IMR-90 (cell line): Measurements from ENCODE around the gene UNC5B.

Source experiments
- CTCF ChIP-seq: conservative IDR thresholded peaks from 2 replicates; pipeline ENCODE4 v1.5.1; 2012; ENCODE audit warnings: mild to moderate bottlenecking, low read depth, low read length, improper control_type of control experiment
- MAFK ChIP-seq: IDR thresholded peaks from 2 replicates; pipeline ENCODE4 v1.6.1; 2012; ENCODE audit warnings: low read depth, low read length, improper control_type of control experiment
- TF ChIP-seq, protein P1 (sequence below): fragments of 150-350 bp; IDR thresholded peaks from 2 replicates; pipeline ENCODE4 v1.6.1; 2016; ENCODE audit warnings: low read depth, mild to moderate bottlenecking, low read length, moderate library complexity, borderline replicate concordance

DNA sequence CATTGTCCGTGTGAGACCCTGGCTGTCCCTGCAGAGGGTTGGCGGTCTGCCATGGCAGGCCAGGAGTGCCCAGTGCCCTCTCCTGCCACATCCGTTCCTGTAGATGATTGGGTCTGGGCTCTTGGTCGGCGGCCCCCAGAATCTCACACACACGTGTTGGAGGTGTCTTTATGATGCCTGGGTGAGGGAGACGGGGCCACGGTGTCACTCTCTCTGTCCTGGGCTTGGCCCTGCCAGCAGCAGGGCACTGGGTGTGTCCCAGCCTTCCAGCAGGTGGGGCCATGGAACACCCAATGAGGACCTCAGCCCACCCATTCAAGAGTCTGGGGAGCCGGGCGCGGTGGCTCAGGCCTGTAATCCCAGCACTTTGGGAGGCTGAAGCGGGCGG is 30.2 kb downstream of the UNC5B start:
- TF ChIP-seq, protein P1, sequence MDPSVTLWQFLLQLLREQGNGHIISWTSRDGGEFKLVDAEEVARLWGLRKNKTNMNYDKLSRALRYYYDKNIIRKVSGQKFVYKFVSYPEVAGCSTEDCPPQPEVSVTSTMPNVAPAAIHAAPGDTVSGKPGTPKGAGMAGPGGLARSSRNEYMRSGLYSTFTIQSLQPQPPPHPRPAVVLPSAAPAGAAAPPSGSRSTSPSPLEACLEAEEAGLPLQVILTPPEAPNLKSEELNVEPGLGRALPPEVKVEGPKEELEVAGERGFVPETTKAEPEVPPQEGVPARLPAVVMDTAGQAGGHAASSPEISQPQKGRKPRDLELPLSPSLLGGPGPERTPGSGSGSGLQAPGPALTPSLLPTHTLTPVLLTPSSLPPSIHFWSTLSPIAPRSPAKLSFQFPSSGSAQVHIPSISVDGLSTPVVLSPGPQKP: no peak
- no peak for TF ChIP-seq CTCF
- no peak for TF ChIP-seq MAFK
